ENCODE measurements around the gene DES. TPM values are rescaled to one million over a fixed set of nuclear protein-coding genes. Genes with fewer than 3 reads are reported as not detected.

Gene DES
- total and polyA plus RNA-seq, 9 of the 15 experiments (the other 6 are each of a cell fraction or from before 2014, with no cell fraction given) = 2.5 to 58.9 (median 21.9) TPM

DNA sequence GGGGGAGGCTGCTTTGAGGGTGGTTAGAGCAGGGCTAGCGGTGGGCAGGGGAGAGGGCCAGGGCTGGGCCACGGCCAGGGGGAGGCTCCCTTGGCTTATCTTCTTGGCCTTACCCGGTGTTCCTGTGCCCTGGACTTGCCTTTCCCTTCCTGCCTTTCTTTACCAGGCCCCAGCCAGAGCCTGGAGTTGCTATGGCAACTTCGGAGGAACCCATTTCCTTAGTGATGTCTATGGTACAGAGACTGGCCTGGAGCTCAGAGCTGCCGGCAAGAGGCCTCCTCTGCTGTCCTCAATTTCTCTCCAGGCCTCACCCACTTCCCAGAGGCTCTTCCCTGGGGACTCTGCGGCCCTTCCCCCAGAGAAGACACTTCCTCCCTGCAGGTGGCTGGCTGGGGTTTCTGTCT, 27.9 kb downstream of the DES start:
- TF ChIP-seq RFX1 (IDR thresholded peaks at IDR 0.05) (peak; percentile 85), ZKSCAN8 (CRISPR knock-in tag; IDR thresholded peaks at IDR 0.05) (no peak), SPI1 (IDR thresholded peaks at IDR 0.05; ENCODE audit: borderline replicate concordance, low read depth, low read length) (0 out of 2 replicates have a peak, but pooled peaks have one; percentile 29)
- CTCF ChIA-PET (ENCODE audit: low intra/inter-chr PET ratio) = no interaction called here
- Histone ChIP-seq H3K36me3 (ENCODE audit: control insufficient read depth, insufficient read depth, low read length) (no peaks in the 10 kb centered on the region), H4K20me1 (replicated peaks; ENCODE audit: control insufficient read depth, insufficient read depth, low read length) (no peaks in the 10 kb centered on the region), H3K4me1 (replicated peaks in 1 of 2; ENCODE audit: control insufficient read depth in 2 of 2, insufficient read depth in 2 of 2, low read length in 2 of 2) (peaks cover 5 to 43% of the 10 kb centered on the region in 2 experiments; a peak in 4 of 5 replicates), H3K9me3 (replicated peaks; ENCODE audit: control insufficient read depth, insufficient read depth, low read depth, low read length) (no peaks in the 10 kb centered on the region), H2AFZ (ENCODE audit: low read depth, low read length) (no peak overlapping the region), H3K9me1 (ENCODE audit: control insufficient read depth, insufficient read depth, low read length) (no peaks in the 10 kb centered on the region), H3K4me3 (no peak overlapping the region), H3K4me2 (ENCODE audit: insufficient read depth, low read length) (no peak overlapping the region), H3K27me3 (ENCODE audit: control insufficient read depth in 2 of 2, insufficient read depth in 2 of 2, low read length in 2 of 2) (no peaks in the 10 kb centered on the region), H3K79me2 (ENCODE audit: control insufficient read depth, insufficient read depth, low read length) (no peaks in the 10 kb centered on the region), H3K9ac (ENCODE audit: insufficient read depth in 1 of 2, low read depth in 2 of 2, low read length in 2 of 2) (no peak overlapping the region), H3K27ac (ENCODE audit: extremely low read depth, low read depth, low read length) (no peak overlapping the region)
- BruUV-seq (replicated peaks) = no TSS peak
- intact Hi-C loops (cut with micrococcal nuclease) = no loop called here
- 7% methylated on average over 2 of the region's 6 CpGs for WGBS (ENCODE audit: insufficient coverage, low coverage, missing lambda C conversion rate)
- DNase-seq (ENCODE audit: extremely low read depth in 1 of 4, low spot score in 3 of 4) = no peak
- POLR2A ChIA-PET = interaction anchor here (1.4 kb wide), 1 partner anchor 95 kb away, joined by 4 read pairs; no protein-coding TSS in a partner anchor
- in situ Hi-C loops (cut with MboI) = no loop called here
- no peak for FAIRE-seq
- no peak for ATAC-seq

DNA sequence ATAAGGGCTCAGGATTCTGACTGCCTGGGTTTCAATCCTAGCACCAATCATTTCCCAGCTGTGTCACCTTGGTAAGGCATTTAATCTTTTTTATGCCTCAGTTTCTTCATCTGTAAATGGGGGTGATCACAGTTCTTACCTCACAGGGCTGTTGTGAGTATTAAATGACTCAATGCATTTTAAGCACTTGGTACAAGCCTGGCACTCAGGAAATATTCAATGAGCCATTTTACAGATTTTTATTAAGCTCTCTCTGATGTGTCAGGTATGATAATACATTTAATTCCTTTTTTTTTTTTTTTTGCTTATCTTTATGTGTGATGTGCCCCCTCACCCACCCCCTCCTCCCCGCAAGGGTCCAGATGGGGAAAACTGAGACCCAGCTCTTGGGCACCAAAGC, 28.5 kb downstream of the DES start:
- intact Hi-C loops (cut with micrococcal nuclease) = no loop called here
- POLR2A ChIA-PET = interaction anchor here (0.9 to 1.4 kb wide), 2 partner anchors 92 to 95 kb away, joined by 3 to 4 read pairs; no protein-coding TSS in a partner anchor
- Histone ChIP-seq H4K20me1 (replicated peaks; ENCODE audit: control insufficient read depth, insufficient read depth, low read length) (no peaks in the 10 kb centered on the region), H3K9me1 (ENCODE audit: control insufficient read depth, insufficient read depth, low read length) (no peaks in the 10 kb centered on the region), H3K4me3 (no peak overlapping the region), H3K79me2 (ENCODE audit: control insufficient read depth, insufficient read depth, low read length) (no peaks in the 10 kb centered on the region), H3K27me3 (ENCODE audit: control insufficient read depth in 2 of 2, insufficient read depth in 2 of 2, low read length in 2 of 2) (no peaks in the 10 kb centered on the region), H3K4me2 (ENCODE audit: insufficient read depth, low read length) (no peak overlapping the region), H3K27ac (ENCODE audit: extremely low read depth, low read depth, low read length) (no peak overlapping the region), H3K9ac (ENCODE audit: insufficient read depth in 1 of 2, low read depth in 2 of 2, low read length in 2 of 2) (no peak overlapping the region), H3K9me3 (replicated peaks; ENCODE audit: control insufficient read depth, insufficient read depth, low read depth, low read length) (no peaks in the 10 kb centered on the region), H3K4me1 (replicated peaks in 1 of 2; ENCODE audit: control insufficient read depth in 2 of 2, insufficient read depth in 2 of 2, low read length in 2 of 2) (peaks cover 0 to 41% of the 10 kb centered on the region in 2 experiments; a peak in 3 of 5 replicates), H3K36me3 (ENCODE audit: control insufficient read depth, insufficient read depth, low read length) (no peaks in the 10 kb centered on the region), H2AFZ (ENCODE audit: low read depth, low read length) (no peak overlapping the region)
- no CpG with 5 or more reads among the region's 1 CpG for WGBS (ENCODE audit: insufficient coverage, low coverage, missing lambda C conversion rate)
- ATAC-seq = no peak
- no TSS peak for BruUV-seq (replicated peaks)
- no peak for DNase-seq (ENCODE audit: extremely low read depth in 1 of 4, low spot score in 3 of 4)
- in situ Hi-C loops (cut with MboI) = no loop called here
- CTCF ChIA-PET (ENCODE audit: low intra/inter-chr PET ratio) = no interaction called here
- TF ChIP-seq RBM25 (IDR thresholded peaks at IDR 0.05; ENCODE audit: low read depth, low read length, severe bottlenecking) (peak; percentile 10), HNRNPL (IDR thresholded peaks at IDR 0.05; ENCODE audit: low read depth, low read length) (no peak)
- no peak for FAIRE-seq

All from K562 (cell line).